ENCODE measurements around the gene DTX3.

The DTX3 gene

GRCh38 chr12:57623385-57623784, 18.8 kb downstream of the DTX3 start:
- DNase-seq: no peak
- peaks cover 100% of the 10 kb centered on the region for H3K27me3 Mint-ChIP-seq
- no peak overlapping the region for H3K4me3 Mint-ChIP-seq
- CTCF ChIA-PET: interaction anchor here (1.5 to 7.3 kb wide), 2 partner anchors 16 to 41 kb away, joined by 5 to 143 read pairs; no protein-coding TSS in a partner anchor
- peaks cover 38% of the 10 kb centered on the region for H3K4me1 Mint-ChIP-seq
- H3K27ac Mint-ChIP-seq: no peak overlapping the region
- no peaks in the 10 kb centered on the region for H3K36me3 Mint-ChIP-seq
- H3K9me3 Mint-ChIP-seq: no peaks in the 10 kb centered on the region

GRCh38 chr12:57623811-57624390, 19.3 kb downstream of the DTX3 start:
- peak; percentile 10 for DNase-seq
- Mint-ChIP-seq H3K9me3 (no peaks in the 10 kb centered on the region), H3K4me1 (peaks cover 38% of the 10 kb centered on the region), H3K27ac (no peak overlapping the region), H3K36me3 (no peaks in the 10 kb centered on the region), H3K27me3 (peaks cover 100% of the 10 kb centered on the region), H3K4me3 (no peak overlapping the region)
- CTCF ChIA-PET: interaction anchor here (0.7 to 7.3 kb wide), 3 partner anchors 41 to 171 kb away, joined by 3 to 143 read pairs (median 3); no protein-coding TSS in a partner anchor

GRCh38 chr12:57624441-57625220, 20.0 kb downstream of the DTX3 start:
- CTCF ChIA-PET: interaction anchor here (0.7 to 7.3 kb wide), 3 partner anchors 42 to 171 kb away, joined by 3 to 143 read pairs (median 3); no protein-coding TSS in a partner anchor
- Mint-ChIP-seq H3K9me3 (no peaks in the 10 kb centered on the region), H3K4me1 (peaks cover 34% of the 10 kb centered on the region), H3K4me3 (no peak overlapping the region), H3K27me3 (peaks cover 100% of the 10 kb centered on the region), H3K27ac (no peak overlapping the region), H3K36me3 (no peaks in the 10 kb centered on the region)
- peak; percentile 16 for DNase-seq

- Mint-ChIP-seq H3K27ac (no peak overlapping the region), H3K27me3 (peaks cover 100% of the 10 kb centered on the region), H3K4me1 (peaks cover 28% of the 10 kb centered on the region), H3K36me3 (no peaks in the 10 kb centered on the region), H3K9me3 (no peaks in the 10 kb centered on the region), H3K4me3 (no peak overlapping the region)
- CTCF ChIA-PET: interaction anchor here (7.3 kb wide), 1 partner anchor 43 kb away, joined by 143 read pairs; no protein-coding TSS in a partner anchor
- DNase-seq: peak; percentile 14
Measured at GRCh38 chr12:57625261-57626032, 20.8 kb downstream of the DTX3 start.

GRCh38 chr12:57626111-57626920, 21.7 kb downstream of the DTX3 start:
- DNase-seq: peak; percentile 17

GRCh38 chr12:57626921-57627445, 22.4 kb downstream of the DTX3 start:
- no peak overlapping the region for H3K4me3 Mint-ChIP-seq
- no peaks in the 10 kb centered on the region for H3K9me3 Mint-ChIP-seq
- no peak overlapping the region for H3K27ac Mint-ChIP-seq
- CTCF ChIA-PET: interaction anchor here (0.5 to 1.9 kb wide), 11 partner anchors 10 to 874 kb away, joined by 3 to 7 read pairs (median 5); partner anchors contain the start of gene CDK4
- H3K36me3 Mint-ChIP-seq: no peaks in the 10 kb centered on the region
- peaks cover 13% of the 10 kb centered on the region for H3K4me1 Mint-ChIP-seq
- DNase-seq: peak; percentile 19
- peaks cover 100% of the 10 kb centered on the region for H3K27me3 Mint-ChIP-seq

More at GRCh38 chr12:57626111-57626920, 21.7 kb downstream of the DTX3 start:
- Mint-ChIP-seq H3K9me3 (no peaks in the 10 kb centered on the region), H3K4me3 (no peak overlapping the region), H3K4me1 (peaks cover 19% of the 10 kb centered on the region), H3K27ac (no peak overlapping the region), H3K36me3 (no peaks in the 10 kb centered on the region), H3K27me3 (peaks cover 100% of the 10 kb centered on the region)
- CTCF ChIA-PET: interaction anchor here (1.0 to 7.3 kb wide), 5 partner anchors 12 to 126 kb away, joined by 3 to 143 read pairs (median 6); partner anchors contain the start of gene CDK4

GRCh38 chr12:57627501-57628279, 23.1 kb downstream of the DTX3 start:
- Mint-ChIP-seq H3K9me3 (no peaks in the 10 kb centered on the region), H3K4me1 (peaks cover 12% of the 10 kb centered on the region), H3K36me3 (no peaks in the 10 kb centered on the region), H3K27ac (peak overlapping the region; percentile 30), H3K4me3 (peak overlapping the region; percentile 14), H3K27me3 (peaks cover 99% of the 10 kb centered on the region)
- DNase-seq: peak; percentile 61
- CTCF ChIA-PET: interaction anchor here (0.6 to 1.9 kb wide), 13 partner anchors 9 to 277 kb away, joined by 3 to 7 read pairs (median 5); partner anchors contain the start of gene CDK4

GRCh38 chr12:57628280-57629191, 23.9 kb downstream of the DTX3 start:
- DNase-seq: peak; percentile 8
- H3K9me3 Mint-ChIP-seq: no peaks in the 10 kb centered on the region
- peaks cover 17% of the 10 kb centered on the region for H3K4me1 Mint-ChIP-seq
- H3K4me3 Mint-ChIP-seq: no peak overlapping the region
- no peaks in the 10 kb centered on the region for H3K36me3 Mint-ChIP-seq
- CTCF ChIA-PET: interaction anchor here (1.0 to 1.9 kb wide), 8 partner anchors 10 to 112 kb away, joined by 3 to 7 read pairs (median 5); no protein-coding TSS in a partner anchor
- no peak overlapping the region for H3K27ac Mint-ChIP-seq
- peaks cover 99% of the 10 kb centered on the region for H3K27me3 Mint-ChIP-seq

GRCh38 chr12:57629897-57630471, 25.4 kb downstream of the DTX3 start:
- peak; percentile 18 for DNase-seq
- Mint-ChIP-seq H3K4me3 (no peak overlapping the region), H3K36me3 (no peaks in the 10 kb centered on the region), H3K4me1 (peaks cover 18% of the 10 kb centered on the region), H3K27me3 (peaks cover 91% of the 10 kb centered on the region), H3K9me3 (no peaks in the 10 kb centered on the region), H3K27ac (no peak overlapping the region)
- CTCF ChIA-PET: interaction anchor here (1.4 to 2.0 kb wide), 3 partner anchors 8 to 171 kb away, joined by 3 to 8 read pairs (median 5); no protein-coding TSS in a partner anchor

- Mint-ChIP-seq H3K27me3 (peaks cover 91% of the 10 kb centered on the region), H3K4me1 (peaks cover 18% of the 10 kb centered on the region), H3K4me3 (peak overlapping the region; percentile 10), H3K36me3 (no peaks in the 10 kb centered on the region), H3K27ac (no peak overlapping the region), H3K9me3 (no peaks in the 10 kb centered on the region)
- CTCF ChIA-PET: interaction anchor here (1.4 to 2.0 kb wide), 4 partner anchors 9 to 172 kb away, joined by 3 to 8 read pairs (median 4); no protein-coding TSS in a partner anchor
- peak; percentile 15 for DNase-seq
Measured at GRCh38 chr12:57630891-57631433, 26.3 kb downstream of the DTX3 start.

GRCh38 chr12:57631566-57632072, 27.0 kb downstream of the DTX3 start:
- peaks cover 86% of the 10 kb centered on the region for H3K27me3 Mint-ChIP-seq
- CTCF ChIA-PET: interaction anchor here (1.4 to 2.0 kb wide), 3 partner anchors 9 to 128 kb away, joined by 3 to 8 read pairs (median 3); no protein-coding TSS in a partner anchor

More at GRCh38 chr12:57631566-57632072, 27.0 kb downstream of the DTX3 start:
- peak; percentile 13 for DNase-seq
- no peaks in the 10 kb centered on the region for H3K36me3 Mint-ChIP-seq
- peak overlapping the region; percentile 10 for H3K4me3 Mint-ChIP-seq
- no peak overlapping the region for H3K27ac Mint-ChIP-seq
- H3K9me3 Mint-ChIP-seq: no peaks in the 10 kb centered on the region
- peaks cover 18% of the 10 kb centered on the region for H3K4me1 Mint-ChIP-seq
